Cortex of kidney (tissue), 1 donor: ENCODE results near the gene GCM1.

ENCODE experiments used
- DNase-seq: peaks from one replicate; lab custom pipeline; 2025; lab: John Stamatoyannopoulos, UW

Gene GCM1

GRCh38 chr6:53107091-53107490 lies 41.5 kb downstream of the GCM1 start:
- DNase-seq = no peak

- no peak for DNase-seq
These were observed 43.7 kb downstream of the GCM1 start for GRCh38 chr6:53104916-53105315.

GRCh38 chr6:53103993-53104675 lies 44.5 kb downstream of the GCM1 start:
- no peak for DNase-seq

- DNase-seq = no peak
These were observed 47.6 kb downstream of the GCM1 start for GRCh38 chr6:53101006-53101405.

GRCh38 chr6:53100561-53100960 lies 48.1 kb downstream of the GCM1 start:
- no peak for DNase-seq

- no peak for DNase-seq
These were observed 52.9 kb downstream of the GCM1 start for GRCh38 chr6:53095716-53096115.

GRCh38 chr6:53095270-53095669 lies 53.4 kb downstream of the GCM1 start:
- DNase-seq = no peak

- no peak for DNase-seq
These were observed 58.1 kb downstream of the GCM1 start for GRCh38 chr6:53090576-53090975.

- DNase-seq = no peak
These were observed 58.7 kb downstream of the GCM1 start for GRCh38 chr6:53089948-53090347.

- DNase-seq = no peak
These were observed 62.3 kb downstream of the GCM1 start for GRCh38 chr6:53086302-53086701.

GRCh38 chr6:53080813-53081212 lies 67.8 kb downstream of the GCM1 start:
- no peak for DNase-seq
